GM23338 (cell line): ENCODE results near the gene CFAP74. TPM values are rescaled to one million over a fixed set of nuclear protein-coding genes. Genes with fewer than 3 reads are reported as not detected.
A peak's percentile ranks its signal among the peaks of the same experiment; 100 is the strongest.

ENCODE experiments used
- ATAC-seq: fragments of 200-7000 bp; cut with Tn5 transposase; 3 replicates; pipeline ENCODE4 v1.9.1; 2020
- DNase-seq: peaks from one replicate; pipeline ENCODE4 v3.0.0-alpha.2; 2015; ENCODE audit warnings: low spot score
- H2AFZ ChIP-seq: fragments of 200-600 bp; sonication (generic); 2 replicates; pipeline ENCODE4 v1.8.0; 2016; ENCODE audit warnings: antibody characterized with exemption, mild to moderate bottlenecking, moderate library complexity
- H3F3A ChIP-seq: fragments of 200-600 bp; sonication (generic); replicated peaks from 2 replicates; pipeline ENCODE4 v1.8.0; 2017; ENCODE audit warnings: antibody characterized with exemption, mixed run types, low read depth
- H3K27ac ChIP-seq: fragments of 200-600 bp; sonication (generic); 2 replicates; pipeline ENCODE4 v1.6.1; 2016; ENCODE audit warnings: low read depth
- H3K27me3 ChIP-seq: fragments of 200-600 bp; sonication (generic); 2 replicates; pipeline ENCODE4 v1.8.0; 2016; ENCODE audit warnings: mild to moderate bottlenecking, mixed run types, moderate library complexity; ENCODE audit not compliant: insufficient read depth
- H3K36me3 ChIP-seq: fragments of 200-600 bp; sonication (generic); 2 replicates; pipeline ENCODE4 v1.8.0; 2016; ENCODE audit warnings: mild to moderate bottlenecking; ENCODE audit not compliant: insufficient read depth
- H3K4me1 ChIP-seq: fragments of 200-600 bp; sonication (generic); 2 replicates; pipeline ENCODE4 v1.8.0; 2016; ENCODE audit warnings: mild to moderate bottlenecking, moderate library complexity; ENCODE audit not compliant: insufficient read depth
- H3K4me2 ChIP-seq: fragments of 200-600 bp; sonication (generic); 2 replicates; pipeline ENCODE4 v1.7.1; 2017; ENCODE audit warnings: mixed run types
- H3K4me3 ChIP-seq: fragments of 200-600 bp; sonication (generic); 2 replicates; pipeline ENCODE4 v1.6.1; 2016; ENCODE audit warnings: mixed run types
- H3K79me2 ChIP-seq: fragments of 200-600 bp; sonication (generic); replicated peaks from 2 replicates; pipeline ENCODE4 v1.8.0; 2017; ENCODE audit warnings: mild to moderate bottlenecking; ENCODE audit not compliant: insufficient read depth
- H3K9me2 ChIP-seq: fragments of 200-600 bp; sonication (generic); 2 replicates; pipeline ENCODE4 v1.8.0; 2017; ENCODE audit not compliant: insufficient read depth
- H4K20me1 ChIP-seq: fragments of 200-600 bp; sonication (generic); replicated peaks from 2 replicates; pipeline ENCODE4 v1.8.0; 2017; ENCODE audit warnings: mild to moderate bottlenecking; ENCODE audit not compliant: insufficient read depth
- H3K27ac Mint-ChIP-seq: 2 replicates; pipeline ENCODE4 v1.8.0; 2020; ENCODE audit warnings: inconsistent platforms, mild to moderate bottlenecking, moderate library complexity, mixed read lengths
- H3K27me3 Mint-ChIP-seq: 3 replicates; pipeline ENCODE4 v1.8.0; 2022; ENCODE audit warnings: low read depth, mild to moderate bottlenecking, moderate library complexity, mixed read lengths, inconsistent platforms; ENCODE audit not compliant: insufficient read depth, poor library complexity
- H3K36me3 Mint-ChIP-seq: 3 replicates; pipeline ENCODE4 v1.8.0; 2021; ENCODE audit warnings: low read depth, mild to moderate bottlenecking, inconsistent platforms, moderate library complexity, mixed read lengths
- H3K4me1 Mint-ChIP-seq: 3 replicates; pipeline ENCODE4 v1.8.0; 2020; ENCODE audit warnings: mild to moderate bottlenecking, inconsistent platforms, mixed read lengths
- H3K4me3 Mint-ChIP-seq: 3 replicates; pipeline ENCODE4 v1.8.0; 2021; ENCODE audit warnings: moderate library complexity, mild to moderate bottlenecking, inconsistent platforms, mixed read lengths
- H3K9me3 Mint-ChIP-seq: 3 replicates; pipeline ENCODE4 v1.8.0; 2020; ENCODE audit warnings: moderate library complexity, mild to moderate bottlenecking, inconsistent platforms, mixed read lengths
- CREB1 ChIP-seq: fragments of 250-450 bp; sonication (Bioruptor Pico); IDR thresholded peaks from 2 replicates; pipeline ENCODE4 v1.5.0; 2020; ENCODE audit warnings: low read depth, mild to moderate bottlenecking, moderate library complexity
- EZH2phosphoT487 ChIP-seq: fragments of 200-600 bp; sonication (generic); IDR thresholded peaks from one replicate; pipeline ENCODE4 v1.8.1; 2018; ENCODE audit warnings: antibody characterized with exemption; ENCODE audit not compliant: unreplicated experiment
- JUNB ChIP-seq: IDR thresholded peaks from one replicate; pipeline ENCODE4 v1.6.1; 2016; ENCODE audit warnings: antibody characterized with exemption; ENCODE audit not compliant: unreplicated experiment
- NANOG ChIP-seq: IDR thresholded peaks from 2 replicates; pipeline ENCODE4 v1.6.1; 2016; ENCODE audit warnings: antibody characterized with exemption, borderline replicate concordance
- STAT1 ChIP-seq: IDR thresholded peaks from one replicate; pipeline ENCODE4 v1.6.1; 2016; ENCODE audit warnings: antibody characterized with exemption; ENCODE audit not compliant: unreplicated experiment
- ZNF114 ChIP-seq: fragments of 250-450 bp; sonication (Bioruptor Pico); IDR thresholded peaks from 2 replicates; pipeline ENCODE4 v1.5.0; 2020; ENCODE audit warnings: mild to moderate bottlenecking, moderate library complexity
- ZNF331 ChIP-seq: fragments of 250-450 bp; sonication (Bioruptor Pico); IDR thresholded peaks from 2 replicates; pipeline ENCODE4 v1.5.0; 2020; ENCODE audit warnings: low read depth, mild to moderate bottlenecking, moderate library complexity
- polyA plus RNA-seq: library from polyadenylated mRNA; unstranded; fragments of >200 nt; fragmentation: Nextera tagmentation; extraction: Ambion mirVana; gene quantifications from 2 replicates; pipeline ENCODE4 v1.2.1, GENCODE V29; 2016
- total RNA-seq: library from RNA; depleted of rRNA; stranded (reverse); fragments of >200 nt; shearing (Covaris generic); gene quantifications from 2 replicates; pipeline ENCODE4 v1.2.3, GENCODE V29; 2014
- TF ChIP-seq, protein P1 (sequence below): fragments of 250-450 bp; sonication (Bioruptor Pico); IDR thresholded peaks from 2 replicates; pipeline ENCODE4 v1.5.0; 2020; ENCODE audit warnings: mild to moderate bottlenecking, moderate library complexity

The CFAP74 gene
- total and polyA plus RNA-seq, 2 experiments from 2014 or later: 0.21 TPM; not detected in 1

DNA sequence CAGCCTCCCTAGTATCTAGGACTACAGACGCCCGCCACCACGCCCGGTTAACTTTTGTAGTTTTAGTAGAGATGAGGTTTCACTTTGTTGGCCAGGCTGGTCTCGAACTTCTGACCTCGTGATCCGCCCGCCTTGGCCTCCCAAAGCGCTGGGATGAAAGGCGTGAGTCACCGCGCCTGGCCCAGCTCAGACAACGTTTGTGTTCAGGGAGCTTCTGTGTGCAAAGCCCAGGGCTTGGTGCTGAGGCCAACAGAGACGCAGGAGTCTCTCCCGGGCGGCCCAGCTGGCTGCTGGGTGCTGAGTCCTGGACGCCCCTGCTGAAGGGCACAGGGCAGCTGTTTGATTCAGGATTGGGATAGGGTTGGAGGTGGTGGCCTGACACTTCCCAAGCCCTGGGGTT is 49.6 kb upstream of the CFAP74 start (continued):
- TF ChIP-seq, protein P1, sequence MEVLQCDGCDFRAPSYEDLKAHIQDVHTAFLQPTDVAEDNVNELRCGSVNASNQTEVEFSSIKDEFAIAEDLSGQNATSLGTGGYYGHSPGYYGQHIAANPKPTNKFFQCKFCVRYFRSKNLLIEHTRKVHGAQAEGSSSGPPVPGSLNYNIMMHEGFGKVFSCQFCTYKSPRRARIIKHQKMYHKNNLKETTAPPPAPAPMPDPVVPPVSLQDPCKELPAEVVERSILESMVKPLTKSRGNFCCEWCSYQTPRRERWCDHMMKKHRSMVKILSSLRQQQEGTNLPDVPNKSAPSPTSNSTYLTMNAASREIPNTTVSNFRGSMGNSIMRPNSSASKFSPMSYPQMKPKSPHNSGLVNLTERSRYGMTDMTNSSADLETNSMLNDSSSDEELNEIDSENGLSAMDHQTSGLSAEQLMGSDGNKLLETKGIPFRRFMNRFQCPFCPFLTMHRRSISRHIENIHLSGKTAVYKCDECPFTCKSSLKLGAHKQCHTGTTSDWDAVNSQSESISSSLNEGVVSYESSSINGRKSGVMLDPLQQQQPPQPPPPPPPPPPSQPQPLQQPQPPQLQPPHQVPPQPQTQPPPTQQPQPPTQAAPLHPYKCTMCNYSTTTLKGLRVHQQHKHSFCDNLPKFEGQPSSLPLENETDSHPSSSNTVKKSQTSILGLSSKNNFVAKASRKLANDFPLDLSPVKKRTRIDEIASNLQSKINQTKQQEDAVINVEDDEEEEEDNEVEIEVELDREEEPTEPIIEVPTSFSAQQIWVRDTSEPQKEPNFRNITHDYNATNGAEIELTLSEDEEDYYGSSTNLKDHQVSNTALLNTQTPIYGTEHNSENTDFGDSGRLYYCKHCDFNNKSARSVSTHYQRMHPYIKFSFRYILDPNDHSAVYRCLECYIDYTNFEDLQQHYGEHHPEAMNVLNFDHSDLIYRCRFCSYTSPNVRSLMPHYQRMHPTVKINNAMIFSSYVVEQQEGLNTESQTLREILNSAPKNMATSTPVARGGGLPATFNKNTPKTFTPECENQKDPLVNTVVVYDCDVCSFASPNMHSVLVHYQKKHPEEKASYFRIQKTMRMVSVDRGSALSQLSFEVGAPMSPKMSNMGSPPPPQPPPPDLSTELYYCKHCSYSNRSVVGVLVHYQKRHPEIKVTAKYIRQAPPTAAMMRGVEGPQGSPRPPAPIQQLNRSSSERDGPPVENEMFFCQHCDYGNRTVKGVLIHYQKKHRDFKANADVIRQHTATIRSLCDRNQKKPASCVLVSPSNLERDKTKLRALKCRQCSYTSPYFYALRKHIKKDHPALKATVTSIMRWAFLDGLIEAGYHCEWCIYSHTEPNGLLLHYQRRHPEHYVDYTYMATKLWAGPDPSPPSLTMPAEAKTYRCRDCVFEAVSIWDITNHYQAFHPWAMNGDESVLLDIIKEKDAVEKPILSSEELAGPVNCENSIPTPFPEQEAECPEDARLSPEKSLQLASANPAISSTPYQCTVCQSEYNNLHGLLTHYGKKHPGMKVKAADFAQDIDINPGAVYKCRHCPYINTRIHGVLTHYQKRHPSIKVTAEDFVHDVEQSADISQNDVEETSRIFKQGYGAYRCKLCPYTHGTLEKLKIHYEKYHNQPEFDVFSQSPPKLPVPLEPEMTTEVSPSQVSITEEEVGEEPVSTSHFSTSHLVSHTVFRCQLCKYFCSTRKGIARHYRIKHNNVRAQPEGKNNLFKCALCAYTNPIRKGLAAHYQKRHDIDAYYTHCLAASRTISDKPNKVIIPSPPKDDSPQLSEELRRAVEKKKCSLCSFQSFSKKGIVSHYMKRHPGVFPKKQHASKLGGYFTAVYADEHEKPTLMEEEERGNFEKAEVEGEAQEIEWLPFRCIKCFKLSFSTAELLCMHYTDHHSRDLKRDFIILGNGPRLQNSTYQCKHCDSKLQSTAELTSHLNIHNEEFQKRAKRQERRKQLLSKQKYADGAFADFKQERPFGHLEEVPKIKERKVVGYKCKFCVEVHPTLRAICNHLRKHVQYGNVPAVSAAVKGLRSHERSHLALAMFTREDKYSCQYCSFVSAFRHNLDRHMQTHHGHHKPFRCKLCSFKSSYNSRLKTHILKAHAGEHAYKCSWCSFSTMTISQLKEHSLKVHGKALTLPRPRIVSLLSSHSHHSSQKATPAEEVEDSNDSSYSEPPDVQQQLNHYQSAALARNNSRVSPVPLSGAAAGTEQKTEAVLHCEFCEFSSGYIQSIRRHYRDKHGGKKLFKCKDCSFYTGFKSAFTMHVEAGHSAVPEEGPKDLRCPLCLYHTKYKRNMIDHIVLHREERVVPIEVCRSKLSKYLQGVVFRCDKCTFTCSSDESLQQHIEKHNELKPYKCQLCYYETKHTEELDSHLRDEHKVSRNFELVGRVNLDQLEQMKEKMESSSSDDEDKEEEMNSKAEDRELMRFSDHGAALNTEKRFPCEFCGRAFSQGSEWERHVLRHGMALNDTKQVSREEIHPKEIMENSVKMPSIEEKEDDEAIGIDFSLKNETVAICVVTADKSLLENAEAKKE (CRISPR knock-in tag): no peak
- no peak for TF ChIP-seq STAT1
- no peak for TF ChIP-seq ZNF114
- no peak for TF ChIP-seq NANOG
- TF ChIP-seq CREB1 (CRISPR knock-in tag): no peak

DNA sequence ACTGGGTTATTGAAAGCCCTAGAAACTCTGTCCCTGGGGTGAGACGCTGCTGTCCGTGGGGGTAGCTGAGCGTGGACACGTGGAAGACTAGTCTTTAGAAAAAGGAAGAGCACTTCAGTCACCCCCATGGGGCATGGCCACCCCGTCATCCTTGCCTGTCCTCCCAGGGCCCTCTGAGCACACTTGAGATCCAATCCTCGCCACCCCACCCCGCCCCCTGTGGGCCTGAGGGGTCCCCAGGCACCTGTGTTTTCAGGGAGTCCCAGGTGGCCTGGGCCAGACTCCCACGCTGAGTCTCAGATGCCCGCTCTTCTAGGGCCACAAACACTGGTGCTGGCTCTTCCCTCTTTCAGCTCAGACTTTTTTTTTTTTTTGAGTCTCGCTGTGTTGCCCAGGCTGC is 49.2 kb upstream of the CFAP74 start:
- H3F3A ChIP-seq: peaks cover 13% of the 10 kb centered on the region
- H2AFZ ChIP-seq: no peak overlapping the region
- H3K9me2 ChIP-seq: no peaks in the 10 kb centered on the region
- H3K27ac ChIP-seq: no peak overlapping the region
- Mint-ChIP-seq H3K36me3 (peaks cover 18% of the 10 kb centered on the region), H3K9me3 (no peaks in the 10 kb centered on the region; the same call in 2 of the 3 replicates), H3K27me3 (peaks cover 15% of the 10 kb centered on the region), H3K4me3 (peak overlapping the region; percentile 72; the same call in 1 of the 3 replicates), H3K4me1 (peaks cover 16% of the 10 kb centered on the region), H3K27ac (no peak overlapping the region)
- no peaks in the 10 kb centered on the region for H3K27me3 ChIP-seq
- H3K4me3 ChIP-seq: no peak overlapping the region
- peaks cover 40% of the 10 kb centered on the region for H3K79me2 ChIP-seq
- H3K4me1 ChIP-seq: peaks cover 13% of the 10 kb centered on the region; the same call in 1 of the 2 replicates
- DNase-seq: no peak
- no peak for ATAC-seq
- H3K36me3 ChIP-seq: no peaks in the 10 kb centered on the region
- no peak overlapping the region for H3K4me2 ChIP-seq
- H4K20me1 ChIP-seq: peaks cover 25% of the 10 kb centered on the region
- TF ChIP-seq ZNF331 (CRISPR knock-in tag) (no peak), EZH2phosphoT487 (no peak), JUNB (no peak), STAT1 (no peak), CREB1 (CRISPR knock-in tag) (no peak)
- TF ChIP-seq, protein P1 (CRISPR knock-in tag): no peak
